ENCODE results near the gene RUSC1.

RUSC1 gene

GRCh38 chr1:155301342-155301841, 19.3 kb upstream of the RUSC1 start, which contains the start of gene PKLR:
PKLR (minus strand) TSS chr1:155301438; CDS start chr1:155301395, 43 bp downstream.
- no peak for ATAC-seq (ENCODE audit: insufficient read depth, low read depth)
- DNase-seq: no peak
- no peaks in the 10 kb centered on the region for H3K4me1 ChIP-seq (ENCODE audit: insufficient read depth, low read length)
- TF ChIP-seq CTCF (IDR thresholded peaks at IDR 0.05; ENCODE audit: borderline replicate concordance, extremely low read depth, low read length, poor library complexity, severe bottlenecking): no peak
- no peak for TF ChIP-seq EZH2 (IDR thresholded peaks at IDR 0.05; ENCODE audit: borderline replicate concordance, low read depth, low read length, severe bottlenecking)
- H3K9ac ChIP-seq (ENCODE audit: low read depth, low read length): no peak within 1 kb of the TSS
- H2AFZ ChIP-seq (ENCODE audit: low read depth, low read length): no peak within 1 kb of the TSS
- H3K79me2 ChIP-seq (ENCODE audit: insufficient read depth, low read length): no peaks in the 10 kb centered on the region
- no peaks in the 10 kb centered on the region for H3K9me3 ChIP-seq (ENCODE audit: insufficient read depth, low read length, severe bottlenecking)
- no peaks in the 10 kb centered on the region for H3K27me3 ChIP-seq (ENCODE audit: insufficient read depth, low read length, poor library complexity)
- no peaks in the 10 kb centered on the region for H3K36me3 ChIP-seq (ENCODE audit: insufficient read depth, low read length)
- no peaks in the 10 kb centered on the region for H4K20me1 ChIP-seq (ENCODE audit: insufficient read depth, low read length)
- H3K27ac ChIP-seq (ENCODE audit: low read length): no peak within 1 kb of the TSS
- H3K4me2 ChIP-seq (ENCODE audit: insufficient read depth, low read length): no peak within 1 kb of the TSS
- H3K4me3 ChIP-seq (ENCODE audit: low read depth in 1 of 2, low read length in 2 of 2): no peak within 1 kb of the TSS

GRCh38 chr1:155304558-155305063, 16.1 kb upstream of the RUSC1 start:
- ATAC-seq (ENCODE audit: insufficient read depth, low read depth) (no peak), DNase-seq (no peak)
- Histone ChIP-seq H3K79me2 (ENCODE audit: insufficient read depth, low read length) (peaks cover 10% of the 10 kb centered on the region), H3K27me3 (ENCODE audit: insufficient read depth, low read length, poor library complexity) (no peaks in the 10 kb centered on the region), H3K9ac (ENCODE audit: low read depth, low read length) (no peak overlapping the region), H3K4me1 (ENCODE audit: insufficient read depth, low read length) (peaks cover 13% of the 10 kb centered on the region), H3K36me3 (ENCODE audit: insufficient read depth, low read length) (no peaks in the 10 kb centered on the region; the same call in 1 of the 2 replicates), H3K27ac (ENCODE audit: low read length) (no peak overlapping the region), H3K4me3 (ENCODE audit: low read depth in 1 of 2, low read length in 2 of 2) (no peak overlapping the region), H3K9me3 (ENCODE audit: insufficient read depth, low read length, severe bottlenecking) (no peaks in the 10 kb centered on the region), H4K20me1 (ENCODE audit: insufficient read depth, low read length) (no peaks in the 10 kb centered on the region), H2AFZ (ENCODE audit: low read depth, low read length) (no peak overlapping the region), H3K4me2 (ENCODE audit: insufficient read depth, low read length) (no peak overlapping the region)
- no peak for TF ChIP-seq CTCF (IDR thresholded peaks at IDR 0.05; ENCODE audit: borderline replicate concordance, extremely low read depth, low read length, poor library complexity, severe bottlenecking)
- no peak for TF ChIP-seq EZH2 (IDR thresholded peaks at IDR 0.05; ENCODE audit: borderline replicate concordance, low read depth, low read length, severe bottlenecking)

- Histone ChIP-seq H2AFZ (ENCODE audit: low read depth, low read length) (0 out of 2 replicates have a peak overlapping the region, but pooled peaks have one; percentile 43), H3K79me2 (ENCODE audit: insufficient read depth, low read length) (peaks cover 23% of the 10 kb centered on the region), H3K9me3 (ENCODE audit: insufficient read depth, low read length, severe bottlenecking) (no peaks in the 10 kb centered on the region), H3K4me3 (ENCODE audit: low read depth in 1 of 2, low read length in 2 of 2) (no peak overlapping the region), H3K27ac (ENCODE audit: low read length) (0 out of 2 replicates have a peak overlapping the region, but pooled peaks have one; percentile 27), H3K9ac (ENCODE audit: low read depth, low read length) (no peak overlapping the region), H3K27me3 (ENCODE audit: insufficient read depth, low read length, poor library complexity) (no peaks in the 10 kb centered on the region), H4K20me1 (ENCODE audit: insufficient read depth, low read length) (peaks cover 3% of the 10 kb centered on the region; the same call in 1 of the 2 replicates), H3K4me1 (ENCODE audit: insufficient read depth, low read length) (peaks cover 26% of the 10 kb centered on the region), H3K4me2 (ENCODE audit: insufficient read depth, low read length) (no peak overlapping the region), H3K36me3 (ENCODE audit: insufficient read depth, low read length) (peaks cover 11% of the 10 kb centered on the region)
- no peak for TF ChIP-seq EZH2 (IDR thresholded peaks at IDR 0.05; ENCODE audit: borderline replicate concordance, low read depth, low read length, severe bottlenecking)
- no peak for TF ChIP-seq CTCF (IDR thresholded peaks at IDR 0.05; ENCODE audit: borderline replicate concordance, extremely low read depth, low read length, poor library complexity, severe bottlenecking)
- no peak for ATAC-seq (ENCODE audit: insufficient read depth, low read depth)
- no peak for DNase-seq
Measured at GRCh38 chr1:155305881-155306391, 14.8 kb upstream of the RUSC1 start.

All from DND-41 (cell line).